Ishikawa (cell line): ENCODE data around the gene DST.

ENCODE experiments used
- CEBPB ChIP-seq: IDR thresholded peaks from 2 replicates; pipeline ENCODE4 v1.6.1; 2012
- CREB1 ChIP-seq: IDR thresholded peaks from 2 replicates; pipeline ENCODE4 v1.6.1; 2012; ENCODE audit warnings: low read depth
- EGR1 ChIP-seq: IDR thresholded peaks from 2 replicates; pipeline ENCODE4 v1.6.1; 2012
- EP300 ChIP-seq: IDR thresholded peaks from 2 replicates; pipeline ENCODE4 v1.6.1; 2012; ENCODE audit warnings: borderline replicate concordance
- FOXM1 ChIP-seq: IDR thresholded peaks from 2 replicates; pipeline ENCODE4 v1.6.1; 2012; ENCODE audit warnings: low read depth, borderline replicate concordance
- NFIC ChIP-seq: IDR thresholded peaks from 2 replicates; pipeline ENCODE4 v1.6.1; 2012
- RAD21 ChIP-seq: IDR thresholded peaks from 2 replicates; pipeline ENCODE4 v1.6.1; 2012; ENCODE audit warnings: low read depth
- REST ChIP-seq: IDR thresholded peaks from 2 replicates; pipeline ENCODE4 v1.6.1; 2012; ENCODE audit warnings: low read depth, mild to moderate bottlenecking
- TAF1 ChIP-seq: IDR thresholded peaks from 2 replicates; pipeline ENCODE4 v1.6.1; 2012; ENCODE audit warnings: low read depth, mild to moderate bottlenecking
- TCF12 ChIP-seq: IDR thresholded peaks from 2 replicates; pipeline ENCODE4 v1.6.1; 2012; ENCODE audit warnings: low read depth
- TEAD4 ChIP-seq: IDR thresholded peaks from 2 replicates; pipeline ENCODE4 v1.6.1; 2012
- USF1 ChIP-seq: IDR thresholded peaks from 2 replicates; pipeline ENCODE4 v1.6.1; 2012
- YY1 ChIP-seq: IDR thresholded peaks from 2 replicates; pipeline ENCODE4 v1.6.1; 2012; ENCODE audit warnings: low read depth
- ZBTB7A ChIP-seq: IDR thresholded peaks from 2 replicates; pipeline ENCODE4 v1.6.1; 2012; ENCODE audit warnings: low read depth
- TF ChIP-seq, protein P1 (sequence below): IDR thresholded peaks from 2 replicates; pipeline ENCODE4 v1.6.1; 2012

Gene DST

DNA sequence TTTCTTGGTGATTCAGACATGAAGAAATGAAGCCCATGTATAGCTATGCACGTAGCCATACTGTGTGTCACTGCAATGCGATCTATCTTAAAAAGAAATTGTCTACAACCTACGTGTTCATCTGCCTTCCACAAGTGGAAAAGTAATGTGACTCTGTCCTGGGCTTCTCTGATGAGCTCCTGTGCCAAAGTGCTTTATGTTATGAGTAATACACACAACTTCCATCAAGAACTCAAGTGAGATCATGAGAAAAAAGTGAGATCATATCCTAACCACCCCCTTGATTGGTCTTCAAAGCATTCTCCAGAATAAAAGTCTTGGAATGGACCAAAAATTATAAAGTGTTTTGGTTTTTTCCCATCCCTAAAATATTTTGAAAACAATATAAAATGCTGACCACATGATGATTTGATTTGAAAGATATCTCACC, 114.3 kb downstream of the DST start:
- TF ChIP-seq YY1 (no peak), ZBTB7A (no peak), CEBPB (no peak), NFIC (no peak), EGR1 (no peak), USF1 (no peak), FOXM1 (no peak), TCF12 (no peak), REST (no peak), TAF1 (no peak), TEAD4 (no peak), CREB1 (no peak)
- TF ChIP-seq, protein P1, sequence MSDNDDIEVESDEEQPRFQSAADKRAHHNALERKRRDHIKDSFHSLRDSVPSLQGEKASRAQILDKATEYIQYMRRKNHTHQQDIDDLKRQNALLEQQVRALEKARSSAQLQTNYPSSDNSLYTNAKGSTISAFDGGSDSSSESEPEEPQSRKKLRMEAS: no peak

DNA sequence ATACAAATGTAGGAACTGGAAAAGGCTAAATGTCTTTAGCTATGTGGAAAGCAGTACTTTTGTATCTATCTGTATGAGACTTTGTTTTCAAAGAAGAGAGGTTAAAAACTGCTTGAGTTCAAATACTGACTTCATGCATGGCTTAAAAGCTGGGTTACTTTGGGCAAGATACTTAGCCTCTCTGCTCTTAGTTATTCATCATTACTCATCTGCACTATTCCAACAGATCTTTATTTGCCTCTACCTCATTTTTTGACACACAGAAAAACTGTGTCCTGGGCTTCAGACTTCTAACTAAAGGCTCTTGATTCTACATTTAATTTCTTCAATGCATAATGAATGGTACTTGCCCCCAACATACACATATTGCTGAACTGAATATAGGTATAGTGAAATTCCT, 114.8 kb downstream of the DST start:
- TF ChIP-seq EP300: no peak

DNA sequence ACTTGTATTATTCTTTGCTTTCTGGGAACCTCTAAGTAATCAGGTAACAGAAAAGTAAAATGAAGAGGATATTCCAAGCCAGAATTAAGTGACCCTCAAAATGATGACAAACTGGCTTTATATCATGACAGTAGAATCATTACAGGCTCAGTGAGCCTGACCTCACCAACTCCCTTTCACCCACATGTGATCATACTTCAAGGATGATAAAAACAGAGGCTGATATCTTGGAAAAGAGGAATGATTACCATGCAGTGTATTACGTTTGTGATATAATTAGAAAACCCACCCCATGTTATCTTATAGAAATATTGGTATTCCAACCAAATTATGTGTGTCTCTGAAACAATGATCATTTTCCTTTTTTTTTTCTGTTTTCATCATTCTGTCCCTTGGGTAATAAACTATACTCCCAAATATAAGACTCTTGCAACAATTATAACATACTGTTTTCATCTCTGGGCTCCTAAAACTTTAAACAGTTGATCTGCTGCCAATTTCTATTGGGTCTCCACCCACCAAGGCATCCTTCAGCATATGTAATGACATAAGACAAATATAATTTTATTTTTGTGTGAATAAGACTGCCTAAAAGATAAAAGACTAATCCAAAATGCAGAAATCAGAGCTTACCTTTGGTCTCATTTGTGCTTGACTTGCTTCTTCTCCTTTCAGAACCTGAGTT, 115.7 kb downstream of the DST start:
- no peak for TF ChIP-seq FOXM1
- no peak for TF ChIP-seq USF1
- no peak for TF ChIP-seq TAF1
- no peak for TF ChIP-seq YY1
- no peak for TF ChIP-seq REST
- no peak for TF ChIP-seq NFIC
- TF ChIP-seq TCF12: no peak
- TF ChIP-seq, protein P1: no peak
- no peak for TF ChIP-seq RAD21
- no peak for TF ChIP-seq EP300
- no peak for TF ChIP-seq CREB1
- no peak for TF ChIP-seq EGR1
- no peak for TF ChIP-seq ZBTB7A
- TF ChIP-seq CEBPB: no peak
- TF ChIP-seq TEAD4: no peak

- no peak for TF ChIP-seq EGR1
- TF ChIP-seq REST: no peak
- no peak for TF ChIP-seq RAD21
- no peak for TF ChIP-seq NFIC
- no peak for TF ChIP-seq YY1
- no peak for TF ChIP-seq ZBTB7A
- no peak for TF ChIP-seq TCF12
- TF ChIP-seq FOXM1: no peak
- no peak for TF ChIP-seq CREB1
- no peak for TF ChIP-seq CEBPB
- no peak for TF ChIP-seq TAF1
- TF ChIP-seq, protein P1: no peak
- TF ChIP-seq TEAD4: no peak
- TF ChIP-seq EP300: no peak
- TF ChIP-seq USF1: no peak
Observed at GRCh38 chr6:56525974-56526789, 116.5 kb downstream of the DST start.
